HepG2 (cell line): ENCODE data around the gene CYP2A7. TPM values are rescaled to one million over a fixed set of nuclear protein-coding genes. Genes with fewer than 3 reads are reported as not detected.
A peak's percentile ranks its signal among the peaks of the same experiment; 100 is the strongest.

ENCODE experiments used
- BCL6 ChIP-seq: IDR thresholded peaks from 2 replicates; pipeline ENCODE4 v1.6.1; 2016; ENCODE audit warnings: missing genetic modification reagents, missing compliant biosample characterization
- CENPX ChIP-seq: sonication (generic); formaldehyde crosslinking; IDR thresholded peaks from 2 replicates; pipeline ENCODE4 v1.9.0; 2021; ENCODE audit warnings: mild to moderate bottlenecking, missing genetic modification reagents, moderate library complexity
- CREM ChIP-seq, 2 experiments: sonication (generic) in 1 of 2; formaldehyde crosslinking in 1 of 2; IDR thresholded peaks; 2 replicates each; pipeline versions ENCODE4 v1.4.0 to v1.6.1; 2016 to 2020; ENCODE audit warnings: antibody characterized with exemption in 1 of 2, mild to moderate bottlenecking in 1 of 2, missing genetic modification reagents in 1 of 2
- MBNL3 ChIP-seq: fragments of 250-450 bp; sonication (Bioruptor Pico); conservative IDR thresholded peaks from 2 replicates; pipeline ENCODE4 v1.8.0; 2022; ENCODE audit warnings: mild to moderate bottlenecking, inconsistent platforms
- NFATC3 ChIP-seq: sonication (generic); formaldehyde crosslinking; IDR thresholded peaks from 2 replicates; pipeline ENCODE4 v1.5.1; 2020; ENCODE audit warnings: mild to moderate bottlenecking, missing genetic modification reagents
- POLR2AphosphoS5 ChIP-seq: IDR thresholded peaks from 2 replicates; pipeline ENCODE4 v1.6.1; 2012; ENCODE audit warnings: low read depth, low read length
- RFX1 ChIP-seq: fragments of 450-650 bp; IDR thresholded peaks from 2 replicates; pipeline ENCODE4 v1.6.1; 2017
- SP140L ChIP-seq: sonication (generic); formaldehyde crosslinking; IDR thresholded peaks from 2 replicates; pipeline ENCODE4 v1.4.0; 2020; ENCODE audit warnings: missing genetic modification reagents, borderline replicate concordance
- ZBTB20 ChIP-seq: sonication (generic); formaldehyde crosslinking; IDR thresholded peaks from 2 replicates; pipeline ENCODE4 v1.8.1; 2023; ENCODE audit warnings: missing genetic modification reagents, low read depth, mild to moderate bottlenecking, borderline replicate concordance
- ZFP36L1 ChIP-seq: sonication (generic); formaldehyde crosslinking; IDR thresholded peaks from 2 replicates; pipeline ENCODE4 v1.8.0; 2022; ENCODE audit warnings: mild to moderate bottlenecking, missing genetic modification reagents, moderate library complexity
- ZNF124 ChIP-seq: sonication (generic); formaldehyde crosslinking; IDR thresholded peaks from 2 replicates; pipeline ENCODE4 v1.4.0; 2020; ENCODE audit warnings: missing genetic modification reagents
- ZNF143 ChIP-seq: sonication (generic); formaldehyde crosslinking; IDR thresholded peaks from 2 replicates; pipeline ENCODE4 v1.4.0; 2020; ENCODE audit warnings: missing genetic modification reagents
- ZNF205 ChIP-seq: IDR thresholded peaks from 2 replicates; pipeline ENCODE4 v1.6.1; 2018; ENCODE audit warnings: missing biosample characterization, missing genetic modification reagents
- ZNF543 ChIP-seq: sonication (generic); formaldehyde crosslinking; IDR thresholded peaks from 2 replicates; pipeline ENCODE4 v1.4.0; 2020; ENCODE audit warnings: mild to moderate bottlenecking, missing genetic modification reagents
- ZNF660 ChIP-seq: sonication (generic); formaldehyde crosslinking; IDR thresholded peaks from 2 replicates; pipeline ENCODE4 v1.5.1; 2020; ENCODE audit warnings: mild to moderate bottlenecking, low read depth, missing genetic modification reagents, borderline replicate concordance
- ZNF672 ChIP-seq: sonication (generic); formaldehyde crosslinking; IDR thresholded peaks from 2 replicates; pipeline ENCODE4 v1.8.1; 2022; ENCODE audit warnings: missing genetic modification reagents
- ZNF740 ChIP-seq: sonication (generic); formaldehyde crosslinking; IDR thresholded peaks from 2 replicates; pipeline ENCODE4 v1.4.0; 2020; ENCODE audit warnings: missing genetic modification reagents
- ZSCAN25 ChIP-seq: sonication (generic); formaldehyde crosslinking; IDR thresholded peaks from 2 replicates; pipeline ENCODE4 v1.8.0; 2022; ENCODE audit warnings: mild to moderate bottlenecking, missing genetic modification reagents
- polyA plus RNA-seq, 8 experiments: library from polyadenylated mRNA; depleted of rRNA in 3 of 8; stranded (reverse) in 7 of 8; unstranded in 1 of 8; fragments of >200 nt; fragmentation: Illumina TruSeq in 4 of 8; extraction: Trizol in 4 of 8; gene quantifications; 2 replicates each; pipeline versions ENCODE4 v1.2.1 to v1.2.3, GENCODE V29; 2011 to 2016; ENCODE audit warnings: low read depth in 4 of 8, missing spikeins in 1 of 8, mixed read lengths in 1 of 8; ENCODE audit not compliant: insufficient read depth in 1 of 8
- total RNA-seq, 5 experiments: library from RNA; depleted of rRNA; stranded (reverse); fragments of >200 nt; fragmentation: Illumina TruSeq; extraction: Trizol; gene quantifications; 2 replicates each; pipeline ENCODE4 v1.2.3, GENCODE V29; 2016; ENCODE audit warnings: low read depth in 1 of 5
- TF ChIP-seq, protein P1 (sequence below): sonication (generic); formaldehyde crosslinking; IDR thresholded peaks from 2 replicates; pipeline ENCODE4 v1.5.1; 2020; ENCODE audit warnings: missing genetic modification reagents, mild to moderate bottlenecking, borderline replicate concordance
- TF ChIP-seq, protein P2 (sequence below): sonication (generic); formaldehyde crosslinking; IDR thresholded peaks from 2 replicates; pipeline ENCODE4 v1.4.0; 2020; ENCODE audit warnings: missing genetic modification reagents, low read depth, mild to moderate bottlenecking, borderline replicate concordance
- TF ChIP-seq, protein P3 (sequence below): sonication (generic); formaldehyde crosslinking; conservative IDR thresholded peaks from 2 replicates; pipeline ENCODE4 v1.8.0; 2022; ENCODE audit warnings: mild to moderate bottlenecking, moderate library complexity, missing genetic modification reagents

Gene CYP2A7
- total and polyA plus RNA-seq, 2 of the 13 experiments (the other 11 are each of a cell fraction or from before 2014, with no cell fraction given), result not detected

- TF ChIP-seq, protein P1, sequence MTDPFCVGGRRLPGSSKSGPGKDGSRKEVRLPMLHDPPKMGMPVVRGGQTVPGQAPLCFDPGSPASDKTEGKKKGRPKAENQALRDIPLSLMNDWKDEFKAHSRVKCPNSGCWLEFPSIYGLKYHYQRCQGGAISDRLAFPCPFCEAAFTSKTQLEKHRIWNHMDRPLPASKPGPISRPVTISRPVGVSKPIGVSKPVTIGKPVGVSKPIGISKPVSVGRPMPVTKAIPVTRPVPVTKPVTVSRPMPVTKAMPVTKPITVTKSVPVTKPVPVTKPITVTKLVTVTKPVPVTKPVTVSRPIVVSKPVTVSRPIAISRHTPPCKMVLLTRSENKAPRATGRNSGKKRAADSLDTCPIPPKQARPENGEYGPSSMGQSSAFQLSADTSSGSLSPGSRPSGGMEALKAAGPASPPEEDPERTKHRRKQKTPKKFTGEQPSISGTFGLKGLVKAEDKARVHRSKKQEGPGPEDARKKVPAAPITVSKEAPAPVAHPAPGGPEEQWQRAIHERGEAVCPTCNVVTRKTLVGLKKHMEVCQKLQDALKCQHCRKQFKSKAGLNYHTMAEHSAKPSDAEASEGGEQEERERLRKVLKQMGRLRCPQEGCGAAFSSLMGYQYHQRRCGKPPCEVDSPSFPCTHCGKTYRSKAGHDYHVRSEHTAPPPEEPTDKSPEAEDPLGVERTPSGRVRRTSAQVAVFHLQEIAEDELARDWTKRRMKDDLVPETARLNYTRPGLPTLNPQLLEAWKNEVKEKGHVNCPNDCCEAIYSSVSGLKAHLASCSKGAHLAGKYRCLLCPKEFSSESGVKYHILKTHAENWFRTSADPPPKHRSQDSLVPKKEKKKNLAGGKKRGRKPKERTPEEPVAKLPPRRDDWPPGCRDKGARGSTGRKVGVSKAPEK (CRISPR knock-in tag), result peak; percentile 71; the same call in 1 of the 2 replicates
- TF ChIP-seq RFX1, result no peak
- TF ChIP-seq CENPX (CRISPR knock-in tag), result no peak
- TF ChIP-seq ZNF205 (CRISPR knock-in tag), result no peak
- TF ChIP-seq, protein P2, sequence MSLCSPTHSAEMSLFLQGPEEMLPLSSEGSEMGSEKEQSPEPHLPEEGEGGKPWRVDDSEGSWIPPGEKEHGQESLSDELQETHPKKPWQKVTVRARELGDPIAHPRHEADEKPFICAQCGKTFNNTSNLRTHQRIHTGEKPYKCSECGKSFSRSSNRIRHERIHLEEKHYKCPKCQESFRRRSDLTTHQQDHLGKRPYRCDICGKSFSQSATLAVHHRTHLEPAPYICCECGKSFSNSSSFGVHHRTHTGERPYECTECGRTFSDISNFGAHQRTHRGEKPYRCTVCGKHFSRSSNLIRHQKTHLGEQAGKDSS (CRISPR knock-in tag), result peak; percentile 70; the same call in 1 of the 2 replicates
- peak; percentile 60; the same call in 1 of the 2 replicates for TF ChIP-seq ZSCAN25 (CRISPR knock-in tag)
- TF ChIP-seq ZNF660 (CRISPR knock-in tag), result no peak
- TF ChIP-seq ZNF672 (CRISPR knock-in tag), result no peak
- TF ChIP-seq ZNF740, result no peak
- no peak for TF ChIP-seq ZNF143 (CRISPR knock-in tag)
- no peak for TF ChIP-seq SP140L (CRISPR knock-in tag)
- TF ChIP-seq ZNF124 (CRISPR knock-in tag), result 0 out of 2 replicates have a peak, but pooled peaks have one; percentile 42
- no peak for TF ChIP-seq ZNF543 (CRISPR knock-in tag)
- TF ChIP-seq, protein P3, sequence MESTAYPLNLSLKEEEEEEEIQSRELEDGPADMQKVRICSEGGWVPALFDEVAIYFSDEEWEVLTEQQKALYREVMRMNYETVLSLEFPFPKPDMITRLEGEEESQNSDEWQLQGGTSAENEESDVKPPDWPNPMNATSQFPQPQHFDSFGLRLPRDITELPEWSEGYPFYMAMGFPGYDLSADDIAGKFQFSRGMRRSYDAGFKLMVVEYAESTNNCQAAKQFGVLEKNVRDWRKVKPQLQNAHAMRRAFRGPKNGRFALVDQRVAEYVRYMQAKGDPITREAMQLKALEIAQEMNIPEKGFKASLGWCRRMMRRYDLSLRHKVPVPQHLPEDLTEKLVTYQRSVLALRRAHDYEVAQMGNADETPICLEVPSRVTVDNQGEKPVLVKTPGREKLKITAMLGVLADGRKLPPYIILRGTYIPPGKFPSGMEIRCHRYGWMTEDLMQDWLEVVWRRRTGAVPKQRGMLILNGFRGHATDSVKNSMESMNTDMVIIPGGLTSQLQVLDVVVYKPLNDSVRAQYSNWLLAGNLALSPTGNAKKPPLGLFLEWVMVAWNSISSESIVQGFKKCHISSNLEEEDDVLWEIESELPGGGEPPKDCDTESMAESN, result peak; percentile 81
- TF ChIP-seq CREM (IDR thresholded peaks at IDR 0.05), result peak; percentile 73; the same call in 1 of the 2 replicates
- TF ChIP-seq CREM (CRISPR knock-in tag; IDR thresholded peaks at IDR 0.05), result no peak
- no peak for TF ChIP-seq NFATC3 (CRISPR knock-in tag)
- no peak for TF ChIP-seq POLR2AphosphoS5
- TF ChIP-seq MBNL3, result no peak
- peak; percentile 69 for TF ChIP-seq BCL6 (CRISPR knock-in tag)
- peak; percentile 72 for TF ChIP-seq ZBTB20 (CRISPR knock-in tag)
- TF ChIP-seq ZFP36L1 (CRISPR knock-in tag), result peak; percentile 92
Measured at GRCh38 chr19:40921005-40921897, 39.2 kb upstream of the CYP2A7 start (continued).
